Activated T-cell treated with anti-CD3 and anti-CD28 coated beads, Interleukin-2, amount 50 U/mL, for 4 hours (primary cell): ENCODE data around the gene QRFPR. TPM values are rescaled to one million over a fixed set of nuclear protein-coding genes. Genes with fewer than 3 reads are reported as not detected.
"Not testable (repeated sequence)": the region's sequence is repeated elsewhere in the genome, so short reads cannot be mapped to it uniquely, and the experiment has no call there.

ENCODE experiments used
- ATAC-seq, 2 donors: fragments of 200-7000 bp; cut with Tn5 transposase; one replicate each; pipeline ENCODE4 v1.10.0; 2021
- DNase-seq: peaks from one replicate; pipeline ENCODE4 v3.0.0-alpha.2; 2020
- H3K27me3 Mint-ChIP-seq: one replicate; pipeline ENCODE4 v1.8.0; 2021; ENCODE audit warnings: low read depth, mixed read lengths
- H3K36me3 Mint-ChIP-seq: one replicate; pipeline ENCODE4 v1.8.0; 2022; ENCODE audit warnings: mixed read lengths; ENCODE audit not compliant: insufficient read depth
- H3K4me1 Mint-ChIP-seq: one replicate; pipeline ENCODE4 v1.8.0; 2021; ENCODE audit warnings: low read depth, mixed read lengths
- H3K4me3 Mint-ChIP-seq: one replicate; pipeline ENCODE4 v1.8.0; 2021; ENCODE audit warnings: mild to moderate bottlenecking, moderate library complexity, mixed read lengths
- H3K9me3 Mint-ChIP-seq: one replicate; pipeline ENCODE4 v1.8.0; 2021; ENCODE audit warnings: mixed read lengths
- total RNA-seq, 3 donors: library from RNA; stranded (reverse); gene quantifications; one replicate each; pipeline ENCODE4 v1.2.1, GENCODE V29; 2021

QRFPR gene
- total RNA-seq, 3 donors from 2014 or later: not detected

GRCh38 chr4:121321466-121321865 is 59.4 kb downstream of the QRFPR start:
- DNase-seq: no peak
- no peak for ATAC-seq
- Mint-ChIP-seq H3K4me3 (no peak overlapping the region), H3K4me1 (no peaks in the 10 kb centered on the region), H3K36me3 (no peaks in the 10 kb centered on the region), H3K27me3 (peaks cover 10% of the 10 kb centered on the region), H3K9me3 (no peaks in the 10 kb centered on the region)

- Mint-ChIP-seq H3K36me3 (no peaks in the 10 kb centered on the region), H3K9me3 (no peaks in the 10 kb centered on the region), H3K4me3 (no peak overlapping the region), H3K27me3 (peaks cover 12% of the 10 kb centered on the region), H3K4me1 (no peaks in the 10 kb centered on the region)
- DNase-seq (no peak), ATAC-seq (no peak)
Measured at GRCh38 chr4:121316091-121316490, 64.7 kb downstream of the QRFPR start.

GRCh38 chr4:121313430-121313829 is 67.4 kb downstream of the QRFPR start:
- peaks cover 13% of the 10 kb centered on the region for H3K27me3 Mint-ChIP-seq
- H3K4me3 Mint-ChIP-seq, DNase-seq, ATAC-seq, H3K9me3 Mint-ChIP-seq, H3K36me3 Mint-ChIP-seq, H3K4me1 Mint-ChIP-seq: not testable (repeated sequence)

- ATAC-seq (no peak), DNase-seq (no peak)
- peaks cover 4% of the 10 kb centered on the region for H3K27me3 Mint-ChIP-seq
- no peaks in the 10 kb centered on the region for H3K9me3 Mint-ChIP-seq
- no peaks in the 10 kb centered on the region for H3K36me3 Mint-ChIP-seq
- H3K4me1 Mint-ChIP-seq: peaks cover 14% of the 10 kb centered on the region
- H3K4me3 Mint-ChIP-seq: no peak overlapping the region
Measured at GRCh38 chr4:121308828-121309227, 72.0 kb downstream of the QRFPR start.

GRCh38 chr4:121308328-121308663 is 72.5 kb downstream of the QRFPR start:
- H3K9me3 Mint-ChIP-seq: no peaks in the 10 kb centered on the region

GRCh38 chr4:121307445-121308327 is 73.1 kb downstream of the QRFPR start:
- ATAC-seq (peak; percentile 65 to 70), DNase-seq (peak; percentile 18)
- H3K4me3 Mint-ChIP-seq: no peak overlapping the region
- peaks cover 4% of the 10 kb centered on the region for H3K27me3 Mint-ChIP-seq
- H3K4me1 Mint-ChIP-seq: peaks cover 14% of the 10 kb centered on the region
- no peaks in the 10 kb centered on the region for H3K36me3 Mint-ChIP-seq
- H3K9me3 Mint-ChIP-seq: no peaks in the 10 kb centered on the region

More at GRCh38 chr4:121308328-121308663, 72.5 kb downstream of the QRFPR start:
- DNase-seq (no peak), ATAC-seq (no peak)
- H3K4me1 Mint-ChIP-seq: peaks cover 14% of the 10 kb centered on the region
- peaks cover 4% of the 10 kb centered on the region for H3K27me3 Mint-ChIP-seq
- no peak overlapping the region for H3K4me3 Mint-ChIP-seq
- no peaks in the 10 kb centered on the region for H3K36me3 Mint-ChIP-seq

- DNase-seq: no peak
- H3K4me3 Mint-ChIP-seq: no peak overlapping the region
- peak in 1 of 2 donors; percentile 51 for ATAC-seq
- no peaks in the 10 kb centered on the region for H3K36me3 Mint-ChIP-seq
- H3K27me3 Mint-ChIP-seq: peaks cover 2% of the 10 kb centered on the region
- H3K9me3 Mint-ChIP-seq: no peaks in the 10 kb centered on the region
- peaks cover 14% of the 10 kb centered on the region for H3K4me1 Mint-ChIP-seq
Measured at GRCh38 chr4:121306931-121307330, 73.9 kb downstream of the QRFPR start.

- DNase-seq (no peak), ATAC-seq (no peak)
- H3K27me3 Mint-ChIP-seq: peaks cover 2% of the 10 kb centered on the region
- H3K4me3 Mint-ChIP-seq: no peak overlapping the region
- no peaks in the 10 kb centered on the region for H3K36me3 Mint-ChIP-seq
- H3K4me1 Mint-ChIP-seq: peaks cover 14% of the 10 kb centered on the region
- H3K9me3 Mint-ChIP-seq: no peaks in the 10 kb centered on the region
Measured at GRCh38 chr4:121304893-121305292, 75.9 kb downstream of the QRFPR start.

- Mint-ChIP-seq H3K36me3 (no peaks in the 10 kb centered on the region), H3K9me3 (no peaks in the 10 kb centered on the region)
- ATAC-seq: no peak
Measured at GRCh38 chr4:121299367-121299766, 81.5 kb downstream of the QRFPR start.

GRCh38 chr4:121283319-121283718 is 97.5 kb downstream of the QRFPR start:
- Mint-ChIP-seq H3K9me3 (peaks cover 23% of the 10 kb centered on the region), H3K36me3 (peaks cover 2% of the 10 kb centered on the region), H3K27me3 (peaks cover 6% of the 10 kb centered on the region), H3K4me1 (peaks cover 13% of the 10 kb centered on the region), H3K4me3 (no peak overlapping the region)
- ATAC-seq (no peak), DNase-seq (no peak)

More at GRCh38 chr4:121299367-121299766, 81.5 kb downstream of the QRFPR start:
- Mint-ChIP-seq H3K27me3 (no peaks in the 10 kb centered on the region), H3K4me3 (no peak overlapping the region), H3K4me1 (no peaks in the 10 kb centered on the region)
- no peak for DNase-seq

GRCh38 chr4:121280425-121280824 is 100.4 kb downstream of the QRFPR start:
- H3K4me3 Mint-ChIP-seq: no peak overlapping the region
- H3K27me3 Mint-ChIP-seq: peaks cover 8% of the 10 kb centered on the region
- DNase-seq (no peak), ATAC-seq (no peak)
- H3K4me1 Mint-ChIP-seq: peaks cover 14% of the 10 kb centered on the region
- H3K9me3 Mint-ChIP-seq: peaks cover 8% of the 10 kb centered on the region
- peaks cover 2% of the 10 kb centered on the region for H3K36me3 Mint-ChIP-seq

GRCh38 chr4:121278811-121279368 is 101.9 kb downstream of the QRFPR start:
- H3K9me3 Mint-ChIP-seq: no peaks in the 10 kb centered on the region
- H3K4me3 Mint-ChIP-seq: no peak overlapping the region
- peaks cover 14% of the 10 kb centered on the region for H3K4me1 Mint-ChIP-seq
- peaks cover 5% of the 10 kb centered on the region for H3K27me3 Mint-ChIP-seq
- no peaks in the 10 kb centered on the region for H3K36me3 Mint-ChIP-seq
- ATAC-seq (peak; percentile 69 to 85), DNase-seq (no peak)
